ENCODE measurements around the gene PSMD10.

PSMD10 gene, protein sequence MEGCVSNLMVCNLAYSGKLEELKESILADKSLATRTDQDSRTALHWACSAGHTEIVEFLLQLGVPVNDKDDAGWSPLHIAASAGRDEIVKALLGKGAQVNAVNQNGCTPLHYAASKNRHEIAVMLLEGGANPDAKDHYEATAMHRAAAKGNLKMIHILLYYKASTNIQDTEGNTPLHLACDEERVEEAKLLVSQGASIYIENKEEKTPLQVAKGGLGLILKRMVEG

DNA sequence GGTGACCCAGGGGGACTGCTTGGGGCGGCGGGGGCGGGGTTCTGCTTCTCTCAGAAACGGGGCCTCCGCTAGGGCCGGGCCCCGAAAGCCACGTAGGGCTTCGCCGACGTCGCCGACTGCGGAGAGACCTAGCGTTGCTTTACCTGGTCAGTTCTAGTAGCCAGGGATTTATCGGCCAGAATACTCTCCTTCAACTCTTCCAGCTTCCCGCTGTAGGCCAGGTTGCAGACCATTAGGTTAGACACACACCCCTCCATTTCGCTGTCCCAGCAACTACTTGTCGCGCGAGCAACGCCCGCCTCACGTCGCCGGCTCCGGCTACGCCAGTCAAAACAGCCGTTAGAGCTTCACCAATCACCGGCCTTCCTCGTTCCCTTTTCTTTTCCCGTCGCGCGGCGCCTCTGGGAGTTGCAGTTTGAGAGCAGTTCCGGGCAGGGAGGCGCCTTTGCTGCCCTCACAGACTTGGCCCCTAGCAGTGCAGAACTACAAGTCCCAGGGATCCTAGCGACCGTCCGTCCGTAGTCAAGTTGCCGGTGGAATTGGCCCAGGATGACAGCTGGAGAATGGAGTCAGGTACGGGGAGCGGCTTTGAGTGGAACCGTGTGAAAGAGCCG, at the start of gene PSMD10, which contains the start of gene ATG4A:
TSS of gene PSMD10 (minus strand) at position 279 of the 614 bp plus-strand sequence. CDS start at position 257, 22 bp downstream.
TSS of gene ATG4A (plus strand) at position 515 of the 614 bp plus-strand sequence. CDS start at position 564, 49 bp downstream.
- peak; percentile 84 for DNase-seq (ENCODE audit: low read depth)
- H3K4me3 ChIP-seq (ENCODE audit: low read length), result peak within 1 kb of the TSS; percentile 74
- no peak for TF ChIP-seq CTCF (conservative IDR thresholded peaks at IDR 0.05; ENCODE audit: low read depth, low read length)

GRCh38 chrX:108138814-108139702, 47.7 kb upstream of the PSMD10 start:
- peak; percentile 55 for TF ChIP-seq CTCF (conservative IDR thresholded peaks at IDR 0.05; ENCODE audit: low read depth, low read length)
- no peak overlapping the region for H3K4me3 ChIP-seq (ENCODE audit: low read length)
- DNase-seq (ENCODE audit: low read depth), result no peak

DNA sequence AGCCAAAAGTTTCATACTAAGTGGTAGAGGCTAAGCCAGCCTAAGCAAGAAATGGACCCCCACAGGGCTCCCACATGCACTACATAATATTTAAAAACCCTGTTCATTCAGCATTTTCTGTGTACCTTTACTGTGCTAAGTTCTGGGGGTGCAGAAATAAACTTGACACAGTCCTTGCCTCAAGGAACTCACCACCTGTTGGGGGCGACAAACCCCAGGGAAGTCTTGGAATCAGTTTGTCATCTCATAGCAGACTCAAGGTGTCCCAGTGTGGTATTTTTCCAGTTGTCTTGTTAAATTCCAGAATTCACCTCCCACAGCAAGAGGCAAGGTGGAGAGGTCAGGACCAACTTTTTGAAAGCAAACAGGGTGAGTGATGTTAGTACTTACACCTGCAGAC, 43.4 kb upstream of the PSMD10 start:
- TF ChIP-seq CTCF (conservative IDR thresholded peaks at IDR 0.05; ENCODE audit: low read depth, low read length), result no peak
- no peak overlapping the region for H3K4me3 ChIP-seq (ENCODE audit: low read length)
- no peak for DNase-seq (ENCODE audit: low read depth)

DNA sequence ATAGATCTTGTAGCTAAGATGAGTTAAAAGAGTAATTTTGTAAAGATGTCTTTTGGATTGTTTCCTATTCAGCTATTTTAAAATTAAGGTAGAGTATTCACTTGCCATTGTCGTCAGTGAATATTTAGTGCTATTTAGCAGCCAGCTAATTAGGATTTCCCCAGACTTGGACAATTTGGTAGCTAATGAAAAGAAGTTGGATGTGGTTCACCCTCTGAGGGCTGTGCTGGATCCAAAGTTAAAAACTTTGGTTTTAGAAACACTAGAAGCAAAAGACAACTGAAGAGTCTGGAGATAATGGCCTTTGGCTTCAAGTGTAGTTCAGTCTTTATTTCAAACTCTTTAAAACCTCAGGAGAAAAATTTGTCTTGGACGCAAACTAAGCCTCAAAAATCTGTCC, 41.5 kb upstream of the PSMD10 start:
- DNase-seq (ENCODE audit: low read depth), result no peak
- no peak for TF ChIP-seq CTCF (conservative IDR thresholded peaks at IDR 0.05; ENCODE audit: low read depth, low read length)
- H3K4me3 ChIP-seq (ENCODE audit: low read length), result no peak overlapping the region

DNA sequence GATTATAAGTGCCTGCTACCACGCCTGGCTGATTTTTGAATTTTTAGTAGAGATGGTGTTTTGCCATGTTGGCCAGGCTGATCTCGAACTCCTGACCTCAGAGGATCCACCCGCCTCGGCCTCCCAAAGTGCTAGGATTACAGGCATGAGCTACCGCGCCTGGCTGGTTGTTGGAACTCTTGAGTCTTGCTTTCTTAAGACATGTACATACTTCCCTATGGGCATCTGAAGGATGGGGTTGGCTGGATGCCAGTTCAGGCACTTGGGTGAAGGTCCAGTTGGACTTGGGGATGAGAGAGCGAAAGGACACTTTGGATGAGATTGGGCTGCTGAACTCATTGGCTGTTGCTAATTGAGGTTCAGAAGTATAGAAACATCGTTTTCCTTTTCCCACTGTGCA, 40.7 kb upstream of the PSMD10 start:
- no peak overlapping the region for H3K4me3 ChIP-seq (ENCODE audit: low read length)
- DNase-seq (ENCODE audit: low read depth), result no peak
- TF ChIP-seq CTCF (conservative IDR thresholded peaks at IDR 0.05; ENCODE audit: low read depth, low read length), result no peak

- no peak for DNase-seq (ENCODE audit: low read depth)
- no peak overlapping the region for H3K4me3 ChIP-seq (ENCODE audit: low read length)
- TF ChIP-seq CTCF (conservative IDR thresholded peaks at IDR 0.05; ENCODE audit: low read depth, low read length), result no peak
Measured at GRCh38 chrX:108131471-108131870, 40.1 kb upstream of the PSMD10 start.

All from retinal pigment epithelial cell (primary cell).